OCI-LY7 (cell line): ENCODE results near the gene NIM1K. TPM values are rescaled to one million over a fixed set of nuclear protein-coding genes. Genes with fewer than 3 reads are reported as not detected.
A peak's percentile ranks its signal among the peaks of the same experiment; 100 is the strongest.

Experiments used
- BruUV-seq: library from RNA; stranded (reverse); fragments of 400-500 nt; replicated peaks from 2 replicates; lab custom pipeline; 2021; lab: Mats Ljungman, UMichigan
- CTCF ChIA-PET: fragments of 300-600 bp; sonication (Branson Sonifier 250); formaldehyde crosslinking; loops from one replicate; lab custom pipeline; 2022; ENCODE audit warnings: antibody characterized with exemption; ENCODE audit not compliant: unreplicated experiment; lab: Charles Lee
- POLR2A ChIA-PET: fragments of 300-600 bp; sonication (Branson Sonifier 250); formaldehyde crosslinking; loops from one replicate; lab custom pipeline; 2022; ENCODE audit warnings: antibody characterized with exemption; lab: Charles Lee
- DNase-seq: peaks from one replicate; pipeline ENCODE4 v3.0.0-alpha.2; 2015; ENCODE audit warnings: low spot score
- H2AFZ ChIP-seq: fragments of 200-600 bp; sonication (generic), shearing (Covaris generic); 2 replicates; pipeline ENCODE4 v1.6.1; 2014; ENCODE audit warnings: mild to moderate bottlenecking, antibody characterized with exemption, low read length, moderate library complexity
- H3K27ac ChIP-seq: fragments of 200-600 bp; sonication (generic); 2 replicates; pipeline ENCODE4 v1.5.1; 2014; ENCODE audit warnings: mixed run types, low read depth, mild to moderate bottlenecking, moderate library complexity, low read length, inconsistent platforms; ENCODE audit not compliant: poor library complexity, severe bottlenecking
- H3K36me3 ChIP-seq: fragments of 200-600 bp; sonication (generic); 2 replicates; pipeline ENCODE4 v1.6.1; 2014; ENCODE audit warnings: mild to moderate bottlenecking, antibody characterized with exemption, low read length, moderate library complexity, mixed read lengths; ENCODE audit not compliant: insufficient read depth
- H3K4me1 ChIP-seq: fragments of 200-600 bp; sonication (generic); 2 replicates; pipeline ENCODE4 v1.5.1; 2014; ENCODE audit warnings: mild to moderate bottlenecking, low read length; ENCODE audit not compliant: insufficient read depth, poor library complexity, severe bottlenecking
- H3K4me2 ChIP-seq: fragments of 200-600 bp; sonication (generic); 2 replicates; pipeline ENCODE4 v1.6.1; 2014; ENCODE audit warnings: mild to moderate bottlenecking, low read length
- H3K4me3 ChIP-seq: fragments of 200-600 bp; sonication (generic); 2 replicates; pipeline ENCODE4 v1.5.1; 2014; ENCODE audit warnings: mild to moderate bottlenecking, low read depth, low read length; ENCODE audit not compliant: poor library complexity, severe bottlenecking
- H3K79me2 ChIP-seq: fragments of 200-600 bp; sonication (generic); 2 replicates; pipeline ENCODE4 v1.6.1; 2016; ENCODE audit warnings: low read depth, mild to moderate bottlenecking, low read length, moderate library complexity, mixed read lengths; ENCODE audit not compliant: insufficient read depth
- H3K9me2 ChIP-seq: fragments of 200-600 bp; sonication (generic); 2 replicates; pipeline ENCODE4 v1.6.1; 2016; ENCODE audit warnings: mild to moderate bottlenecking, low read length, mixed read lengths; ENCODE audit not compliant: insufficient read depth
- H3K9me3 ChIP-seq: fragments of 200-600 bp; sonication (generic); 2 replicates; pipeline ENCODE4 v1.6.1; 2014; ENCODE audit warnings: mild to moderate bottlenecking, mixed run types, low read length, mixed read lengths
- H4K20me1 ChIP-seq: fragments of 200-600 bp; sonication (generic); 2 replicates; pipeline ENCODE4 v1.6.1; 2014; ENCODE audit warnings: mild to moderate bottlenecking, antibody characterized with exemption, low read length, moderate library complexity, mixed read lengths; ENCODE audit not compliant: insufficient read depth
- CTCF ChIP-seq: fragments of 200-600 bp; sonication (generic); conservative IDR thresholded peaks from 2 replicates; pipeline ENCODE4 v1.5.1; 2014; ENCODE audit warnings: mild to moderate bottlenecking, antibody characterized with exemption, low read length, moderate library complexity, mixed read lengths
- EZH2phosphoT487 ChIP-seq: fragments of 200-600 bp; sonication (generic); IDR thresholded peaks from 2 replicates; pipeline ENCODE4 v1.6.1; 2018; ENCODE audit warnings: low read depth, borderline replicate concordance, mild to moderate bottlenecking, mixed run types, antibody characterized with exemption, low read length, moderate library complexity, mixed read lengths
- intact Hi-C: fragments of 100-400 bp; cut with micrococcal nuclease; formaldehyde crosslinking; loops from one replicate; pipeline ENCODE4 v1.10.0; 2022; ENCODE audit not compliant: unreplicated experiment
- total RNA-seq, 2 experiments: library from RNA; depleted of rRNA in 1 of 2; stranded (reverse); fragments of >200 nt in 1 of 2; shearing (Covaris generic) in 1 of 2; gene quantifications; 2 replicates each; pipeline ENCODE4 v1.2.3, GENCODE V29; 2014 to 2022

The NIM1K gene
- total RNA-seq, 2 experiments from 2014 or later = 0.41 to 0.68 TPM

GRCh38 chr5:43216941-43217340 lies 24.9 kb downstream of the NIM1K start:
- Histone ChIP-seq H3K9me2 (no peaks in the 10 kb centered on the region), H3K9me3 (peaks cover 4% of the 10 kb centered on the region; the same call in 1 of the 2 replicates), H3K27ac (no peak overlapping the region), H2AFZ (no peak overlapping the region), H3K4me2 (no peak overlapping the region), H3K79me2 (no peaks in the 10 kb centered on the region), H3K4me3 (no peak overlapping the region), H4K20me1 (no peaks in the 10 kb centered on the region), H3K36me3 (no peaks in the 10 kb centered on the region), H3K4me1 (peaks cover 6% of the 10 kb centered on the region)
- no peak for DNase-seq
- intact Hi-C loops = no loop called here
- no peak for TF ChIP-seq CTCF
- no peak for TF ChIP-seq EZH2phosphoT487
- ChIA-PET POLR2A (no interaction called here), CTCF (no interaction called here)
- BruUV-seq = no TSS peak

- H2AFZ ChIP-seq = no peak overlapping the region
- no peak overlapping the region for H3K27ac ChIP-seq
- TF ChIP-seq CTCF = no peak
- no peak for TF ChIP-seq EZH2phosphoT487
- H3K36me3 ChIP-seq = no peaks in the 10 kb centered on the region
- intact Hi-C loops = no loop called here
- no TSS peak for BruUV-seq
- no peak for DNase-seq
- H3K9me2 ChIP-seq = no peaks in the 10 kb centered on the region
- no peak overlapping the region for H3K4me3 ChIP-seq
- no peaks in the 10 kb centered on the region for H3K79me2 ChIP-seq
- POLR2A ChIA-PET = no interaction called here
- peaks cover 5% of the 10 kb centered on the region; the same call in 1 of the 2 replicates for H3K9me3 ChIP-seq
- no peak overlapping the region for H3K4me2 ChIP-seq
- H3K4me1 ChIP-seq = peaks cover 6% of the 10 kb centered on the region
- CTCF ChIA-PET = no interaction called here
- H4K20me1 ChIP-seq = no peaks in the 10 kb centered on the region
These were observed 27.1 kb downstream of the NIM1K start for GRCh38 chr5:43219120-43219519.

- TF ChIP-seq EZH2phosphoT487 = no peak
- TF ChIP-seq CTCF = no peak
- no peaks in the 10 kb centered on the region for H3K9me2 ChIP-seq
- H3K79me2 ChIP-seq = no peaks in the 10 kb centered on the region
- no peak overlapping the region for H3K4me3 ChIP-seq
- intact Hi-C loops = no loop called here
- no peak overlapping the region for H3K4me2 ChIP-seq
- no TSS peak for BruUV-seq
- H3K4me1 ChIP-seq = peaks cover 6% of the 10 kb centered on the region
- POLR2A ChIA-PET = interaction anchor here (0.6 to 1.2 kb wide), 3 partner anchors 10 to 160 kb away, joined by 3 to 6 read pairs (median 5); no protein-coding TSS in a partner anchor
- no peak overlapping the region for H3K27ac ChIP-seq
- no peaks in the 10 kb centered on the region for H4K20me1 ChIP-seq
- peaks cover 5% of the 10 kb centered on the region; the same call in 1 of the 2 replicates for H3K9me3 ChIP-seq
- CTCF ChIA-PET = no interaction called here
- no peaks in the 10 kb centered on the region for H3K36me3 ChIP-seq
- peak overlapping the region; percentile 90 for H2AFZ ChIP-seq
- peak; percentile 47 for DNase-seq
These were observed 29.5 kb downstream of the NIM1K start for GRCh38 chr5:43221502-43221901.
